Hepatocyte (in vitro differentiated cells): Measurements from ENCODE around the gene SPRED2.

Experiments
- EZH2phosphoT487 ChIP-seq: fragments of 200-600 bp; sonication (generic); IDR thresholded peaks from one replicate; pipeline ENCODE4 v1.6.1; 2018; ENCODE audit warnings: antibody characterized with exemption, mild to moderate bottlenecking, low read depth, moderate library complexity; ENCODE audit not compliant: unreplicated experiment, severe bottlenecking
- TF ChIP-seq, protein P1 (sequence below): fragments of 200-600 bp; sonication (generic); IDR thresholded peaks from 2 replicates; pipeline ENCODE4 v1.5.1; 2016; ENCODE audit warnings: antibody characterized with exemption, mild to moderate bottlenecking; ENCODE audit not compliant: poor library complexity

DNA sequence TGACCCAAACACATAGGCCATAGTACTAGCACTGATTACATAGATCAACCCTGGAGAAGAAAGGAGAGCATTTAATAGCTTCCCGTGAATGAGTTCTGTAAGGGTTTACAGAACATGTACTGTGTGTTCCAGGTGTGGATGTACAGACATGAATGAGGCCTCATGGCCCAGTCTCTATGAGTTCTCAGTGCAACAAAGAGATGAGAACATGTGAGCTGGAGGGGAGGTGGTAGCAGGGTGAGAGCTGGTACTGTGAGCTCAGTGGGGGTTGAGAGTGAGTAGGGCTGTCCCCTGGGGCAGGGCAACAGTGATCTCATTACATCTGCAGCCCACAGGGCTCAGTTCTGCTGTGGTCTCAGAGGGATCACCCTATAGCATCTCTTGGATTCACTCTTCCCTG is 42.6 kb upstream of the SPRED2 start:
- TF ChIP-seq, protein P1, sequence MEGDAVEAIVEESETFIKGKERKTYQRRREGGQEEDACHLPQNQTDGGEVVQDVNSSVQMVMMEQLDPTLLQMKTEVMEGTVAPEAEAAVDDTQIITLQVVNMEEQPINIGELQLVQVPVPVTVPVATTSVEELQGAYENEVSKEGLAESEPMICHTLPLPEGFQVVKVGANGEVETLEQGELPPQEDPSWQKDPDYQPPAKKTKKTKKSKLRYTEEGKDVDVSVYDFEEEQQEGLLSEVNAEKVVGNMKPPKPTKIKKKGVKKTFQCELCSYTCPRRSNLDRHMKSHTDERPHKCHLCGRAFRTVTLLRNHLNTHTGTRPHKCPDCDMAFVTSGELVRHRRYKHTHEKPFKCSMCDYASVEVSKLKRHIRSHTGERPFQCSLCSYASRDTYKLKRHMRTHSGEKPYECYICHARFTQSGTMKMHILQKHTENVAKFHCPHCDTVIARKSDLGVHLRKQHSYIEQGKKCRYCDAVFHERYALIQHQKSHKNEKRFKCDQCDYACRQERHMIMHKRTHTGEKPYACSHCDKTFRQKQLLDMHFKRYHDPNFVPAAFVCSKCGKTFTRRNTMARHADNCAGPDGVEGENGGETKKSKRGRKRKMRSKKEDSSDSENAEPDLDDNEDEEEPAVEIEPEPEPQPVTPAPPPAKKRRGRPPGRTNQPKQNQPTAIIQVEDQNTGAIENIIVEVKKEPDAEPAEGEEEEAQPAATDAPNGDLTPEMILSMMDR: no peak
- TF ChIP-seq EZH2phosphoT487: no peak
